H1 (cell line): ENCODE data around the gene NADK2.

Source experiments
- ASH2L ChIP-seq: fragments of 200-600, 300-600 bp; sonication (generic); IDR thresholded peaks from one replicate; pipeline ENCODE4 v1.7.1; 2017; ENCODE audit warnings: low read length
- ATF3 ChIP-seq: IDR thresholded peaks from 2 replicates; pipeline ENCODE4 v1.6.1; 2011; ENCODE audit warnings: low read depth, mild to moderate bottlenecking, low read length; ENCODE audit not compliant: insufficient read depth
- BRCA1 ChIP-seq: IDR thresholded peaks from 2 replicates; pipeline ENCODE4 v1.6.1; 2012; ENCODE audit warnings: low read depth, low read length, improper control_type of control experiment
- CBX8 ChIP-seq: fragments of 300-800, 300-1000 bp; sonication (generic); IDR thresholded peaks from 2 replicates; pipeline ENCODE4 v1.7.1; 2016; ENCODE audit warnings: low read depth, low read length, borderline replicate concordance
- CEBPB ChIP-seq: IDR thresholded peaks from 2 replicates; pipeline ENCODE4 v1.6.1; 2012; ENCODE audit warnings: low read depth, low read length
- CTCF ChIP-seq, 3 experiments: IDR thresholded peaks; 1 replicate in 2 of 3; 2 replicates in 1 of 3; pipeline versions ENCODE4 v1.5.1 to v1.6.1; 2011; ENCODE audit warnings: low read length in 3 of 3, mild to moderate bottlenecking in 3 of 3, inconsistent platforms in 2 of 3, low read depth in 1 of 3, moderate library complexity in 1 of 3; ENCODE audit not compliant: insufficient read depth in 1 of 3; ENCODE audit errors: control extremely low read depth in 1 of 3
- EP300 ChIP-seq, 2 experiments: IDR thresholded peaks; 1 replicate in 1 of 2; 2 replicates in 1 of 2; pipeline ENCODE4 v1.6.1; 2011 to 2012; ENCODE audit warnings: low read depth in 2 of 2, low read length in 2 of 2, mild to moderate bottlenecking in 2 of 2, borderline replicate concordance in 1 of 2, inconsistent platforms in 1 of 2, moderate library complexity in 1 of 2
- EZH2 ChIP-seq: fragments of 200-600 bp; sonication (generic); IDR thresholded peaks from 2 replicates; pipeline ENCODE4 v1.7.1; 2012; ENCODE audit warnings: low read depth, mild to moderate bottlenecking, moderate library complexity, low read length, inconsistent platforms; ENCODE audit not compliant: severe bottlenecking
- FOSL1 ChIP-seq: IDR thresholded peaks from 2 replicates; pipeline ENCODE4 v1.6.1; 2011; ENCODE audit warnings: mild to moderate bottlenecking, low read depth, low read length, moderate library complexity; ENCODE audit not compliant: insufficient read depth
- GTF2F1 ChIP-seq: IDR thresholded peaks from 2 replicates; pipeline ENCODE4 v1.6.1; 2012; ENCODE audit warnings: low read depth, low read length, improper control_type of control experiment, borderline replicate concordance
- POLR2A ChIP-seq, 2 experiments: IDR thresholded peaks; 1 replicate in 1 of 2; 2 replicates in 1 of 2; pipeline ENCODE4 v1.6.1; 2011; ENCODE audit warnings: low read depth in 2 of 2, low read length in 2 of 2, mild to moderate bottlenecking in 2 of 2; ENCODE audit errors: control extremely low read depth in 1 of 2
- POLR2AphosphoS5 ChIP-seq: IDR thresholded peaks from 2 replicates; pipeline ENCODE4 v1.6.1; 2011; ENCODE audit warnings: low read depth, low read length
- RAD21 ChIP-seq, 2 experiments: IDR thresholded peaks in 1 of 2; conservative IDR thresholded peaks in 1 of 2; 2 replicates each; pipeline ENCODE4 v1.6.1; 2011; ENCODE audit warnings: low read depth in 2 of 2, low read length in 2 of 2, improper control_type of control experiment in 1 of 2, inconsistent platforms in 1 of 2, mild to moderate bottlenecking in 1 of 2, moderate library complexity in 1 of 2
- YY1 ChIP-seq: IDR thresholded peaks from 2 replicates; pipeline ENCODE4 v1.6.1; 2011; ENCODE audit warnings: low read depth, mild to moderate bottlenecking, low read length

- TF ChIP-seq EP300 (IDR thresholded peaks at IDR 0.05; ENCODE audit: borderline replicate concordance in 1 of 2, low read depth in 2 of 2, low read length in 2 of 2) (no peak), CTCF (IDR thresholded peaks at IDR 0.05; ENCODE audit: control extremely low read depth in 1 of 3, insufficient read depth in 1 of 3, low read depth in 1 of 3, low read length in 3 of 3) (no peak), BRCA1 (no peak), FOSL1 (no peak), POLR2A (IDR thresholded peaks at IDR 0.05; ENCODE audit: control extremely low read depth in 1 of 2, low read depth in 2 of 2, low read length in 2 of 2) (no peak), GTF2F1 (no peak), YY1 (no peak), ATF3 (no peak), RAD21 (IDR thresholded peaks at IDR 0.05 in 1 of 2, conservative IDR thresholded peaks at IDR 0.05 in 1 of 2; ENCODE audit: low read depth in 2 of 2, low read length in 2 of 2) (no peak), POLR2AphosphoS5 (no peak), ASH2L (no peak), CEBPB (no peak), CBX8 (no peak), EZH2 (no peak)
These were observed 96.4 kb downstream of the NADK2 start for GRCh38 chr5:36145311-36145710.
